DLD1 (cell line): ENCODE measurements around the gene CD69.

Experiments used
- in situ Hi-C: cut with HindIII; loops from 2 replicates; pipeline ENCODE4 v1.10.0; 2017; ENCODE audit warnings: low sequenced_read_pairs

CD69 gene

DNA sequence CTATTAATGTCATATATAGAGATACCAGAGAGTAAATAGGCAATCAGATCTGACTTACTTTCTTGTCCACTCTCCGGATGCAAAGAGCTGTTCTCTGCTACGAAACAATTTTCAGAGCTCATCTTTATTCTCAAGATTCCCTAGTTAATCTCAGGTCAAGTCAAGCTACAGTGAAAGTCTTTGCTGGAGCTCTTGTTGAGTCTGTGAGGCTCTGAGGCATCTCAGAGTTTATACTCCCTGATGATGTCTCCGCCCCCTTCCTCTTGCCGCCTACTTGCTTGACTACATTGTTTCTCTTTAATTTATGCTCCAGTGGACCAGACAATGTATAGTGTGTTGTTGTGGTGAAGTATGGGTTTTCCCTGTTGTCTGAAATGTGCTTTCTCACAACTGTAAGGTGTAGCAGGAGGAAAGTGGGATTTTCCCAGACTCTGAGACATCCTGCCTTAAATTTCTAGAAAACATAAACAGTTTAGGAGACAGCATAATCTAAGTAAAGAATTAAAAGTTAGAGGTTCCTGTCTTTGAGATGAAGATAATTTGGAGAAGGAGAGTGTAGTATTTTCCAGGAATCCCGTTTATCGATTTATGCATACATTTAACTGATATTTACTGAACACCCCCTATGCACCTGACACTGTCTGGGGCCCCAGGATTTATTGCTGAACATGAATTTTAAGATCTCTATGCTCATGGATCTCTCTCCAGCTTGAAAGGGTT, at the start of gene CD69:
CD69 (minus strand) TSS at position 203 of the 720 bp plus-strand sequence; CDS start at position 122, 81 bp downstream.
- in situ Hi-C loops, result no loop called here

DNA sequence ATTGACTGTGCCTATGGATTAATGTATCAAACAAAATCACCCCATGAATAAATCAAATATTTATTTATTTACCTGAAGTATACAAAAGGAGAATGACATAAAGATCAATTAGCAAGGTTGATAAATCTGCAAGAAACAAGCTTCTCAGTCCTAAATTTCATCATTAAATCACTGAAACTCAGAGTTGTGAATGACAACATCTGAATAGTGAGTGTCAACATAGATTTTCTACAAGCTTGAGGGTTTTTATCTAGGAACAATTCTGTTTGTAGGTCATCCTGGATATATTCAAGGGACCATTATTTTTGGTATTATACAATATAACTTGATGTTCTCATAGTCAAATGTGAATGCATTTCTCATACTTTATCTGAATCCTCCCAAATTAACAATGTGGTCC, 49.2 kb upstream of the CD69 start:
- in situ Hi-C loops, result no loop called here

DNA sequence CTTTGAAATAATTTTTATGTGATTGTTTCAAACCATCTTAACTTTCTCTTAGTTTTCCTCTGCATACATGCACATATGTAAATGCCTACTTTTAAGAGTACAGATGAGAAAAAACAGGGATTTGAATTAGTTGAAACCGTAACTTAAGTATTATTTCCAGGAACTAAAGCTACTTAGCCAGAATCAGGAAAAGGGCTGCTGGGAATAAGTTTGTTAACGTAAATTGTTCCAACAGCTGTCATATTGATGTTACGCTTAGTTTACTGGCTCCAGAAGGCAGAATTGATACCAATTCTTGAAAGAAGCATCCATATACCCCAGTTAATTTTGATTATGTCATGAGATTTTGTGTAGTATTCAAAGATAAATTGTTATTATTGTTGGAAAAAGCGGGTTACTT, 48.6 kb upstream of the CD69 start:
- in situ Hi-C loops, result no loop called here

DNA sequence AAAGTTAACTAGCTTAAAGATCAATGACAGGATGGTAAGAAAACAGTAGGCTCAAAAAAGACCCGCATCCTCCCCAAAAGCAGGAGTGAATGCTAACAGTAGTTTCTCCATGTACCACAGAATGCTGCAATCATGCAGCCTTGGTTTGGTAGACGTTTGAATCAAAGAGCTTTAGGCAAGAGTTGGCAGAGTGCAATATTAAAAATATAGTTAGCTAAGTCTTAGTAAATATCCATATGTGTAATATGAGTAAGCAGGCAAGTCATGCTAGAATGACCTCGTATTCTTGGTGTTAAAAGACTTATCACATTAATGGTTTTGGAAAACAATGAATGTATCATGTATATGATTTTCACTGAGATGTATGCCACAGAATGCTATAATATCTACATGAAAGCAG, 47.8 kb upstream of the CD69 start:
- in situ Hi-C loops, result no loop called here

DNA sequence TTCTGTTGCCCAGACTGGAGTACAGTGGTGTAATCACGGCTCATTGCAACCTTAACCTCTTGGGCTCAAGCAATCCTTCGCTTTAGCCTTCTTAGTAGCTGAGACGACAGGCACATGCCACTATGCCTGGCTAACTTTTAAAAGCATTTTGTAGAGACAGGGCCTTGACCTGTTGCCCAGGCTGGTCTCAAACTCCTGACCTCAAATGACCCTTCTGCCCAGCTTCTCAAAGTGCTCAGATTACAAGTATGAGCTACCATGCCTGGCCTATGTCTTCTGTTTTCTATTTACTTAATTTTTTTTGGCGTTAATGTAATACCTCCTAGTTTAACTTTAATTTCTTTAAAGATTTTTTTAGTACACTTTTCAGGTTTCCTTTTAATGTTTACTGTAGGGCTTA, 46.0 kb upstream of the CD69 start:
- in situ Hi-C loops, result no loop called here

DNA sequence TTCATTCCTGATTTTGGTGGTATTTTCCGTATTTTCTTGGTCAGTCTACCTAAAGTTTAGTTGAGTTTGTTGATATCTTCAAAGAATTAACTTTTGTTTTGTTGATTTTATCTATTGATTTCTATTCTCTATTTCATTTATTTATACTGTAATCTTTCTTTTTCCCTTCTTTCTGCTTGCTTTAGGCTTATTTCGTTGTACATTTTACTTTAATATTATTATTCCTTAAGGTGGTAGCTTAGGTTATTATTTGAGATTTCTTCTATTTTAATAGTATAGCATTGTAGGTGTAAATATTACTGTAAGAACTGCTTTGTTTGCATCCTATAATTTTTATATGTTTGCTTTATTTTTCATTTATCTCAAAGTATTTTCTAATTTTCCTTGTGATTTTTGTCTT, 45.2 kb upstream of the CD69 start:
- in situ Hi-C loops, result no loop called here

DNA sequence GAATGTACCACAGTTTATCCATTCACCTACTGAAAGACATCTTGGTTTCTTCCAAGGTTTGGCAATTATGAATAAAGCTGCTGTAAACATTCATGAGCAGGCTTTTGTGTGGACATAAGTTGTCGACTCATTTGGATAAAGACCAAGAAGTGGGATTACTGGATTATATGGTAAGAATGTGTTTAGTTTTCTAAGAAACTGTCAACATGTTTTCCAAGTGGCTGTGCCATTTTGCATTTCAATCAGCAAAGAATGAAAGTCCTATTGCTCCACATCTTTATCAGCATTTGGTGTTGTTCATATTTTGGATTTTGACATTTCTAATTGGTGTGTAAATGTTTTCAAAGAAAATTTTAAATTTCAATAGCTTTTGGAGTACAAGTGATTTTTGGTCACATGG, 39.3 kb upstream of the CD69 start:
- in situ Hi-C loops, result no loop called here

DNA sequence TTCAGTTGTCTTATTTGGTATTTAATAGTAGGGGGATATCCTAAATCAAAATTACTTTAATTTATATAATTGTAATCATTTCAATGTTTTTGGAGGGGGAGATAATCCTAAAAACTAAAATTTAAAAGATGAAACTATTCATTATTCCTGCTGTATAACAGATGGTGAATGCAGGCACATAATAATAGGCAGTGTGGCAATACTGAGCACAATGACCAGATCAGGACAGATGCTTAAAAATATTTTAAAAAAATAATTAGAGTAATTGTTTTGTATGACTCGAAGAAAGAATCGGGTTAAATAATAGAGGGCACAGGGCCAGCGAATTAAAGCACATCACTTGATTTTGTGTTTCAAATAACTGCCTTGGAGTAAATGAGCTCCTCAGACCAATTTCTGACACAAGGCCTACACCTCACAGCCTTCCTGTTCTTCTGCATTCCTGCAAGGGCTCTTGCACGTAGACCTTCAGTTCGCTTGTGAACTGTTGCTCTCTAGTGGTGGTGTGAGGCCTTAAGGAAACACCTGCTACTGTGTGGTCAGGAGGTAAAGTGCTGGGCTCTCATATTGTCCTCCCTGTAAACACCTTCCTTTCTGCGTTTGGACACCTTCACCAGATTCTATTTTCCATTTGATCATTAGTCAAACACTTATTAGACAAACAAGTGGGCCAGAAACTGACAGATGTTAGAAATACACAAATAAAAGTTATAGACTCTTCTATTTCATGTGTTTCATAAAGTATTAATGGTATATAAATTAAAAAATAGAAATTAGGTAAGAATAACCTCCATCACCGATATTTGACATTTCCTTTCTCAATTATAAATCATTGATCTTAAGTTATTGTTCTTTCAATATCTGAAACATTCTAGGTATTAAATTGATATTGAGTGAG, 37.3 kb upstream of the CD69 start:
- in situ Hi-C loops, result no loop called here

DNA sequence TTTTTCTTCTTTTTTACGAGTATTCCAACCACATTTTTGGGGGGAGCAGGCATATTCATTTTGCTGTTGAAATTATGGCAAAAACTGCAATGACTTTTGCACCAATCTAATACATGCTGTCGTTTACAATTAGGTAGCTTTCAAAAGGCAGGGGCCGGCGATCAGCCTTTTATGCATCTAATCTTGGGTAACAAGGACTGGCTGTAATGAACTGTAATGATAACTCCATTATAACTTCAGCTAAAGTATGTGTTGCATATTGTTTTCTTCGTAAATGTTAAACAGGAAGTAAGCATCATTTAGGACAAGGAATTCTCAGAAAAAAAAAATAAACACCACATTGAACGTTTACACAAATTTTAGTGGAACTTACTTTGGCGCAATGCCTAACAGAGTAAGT, 36.3 kb upstream of the CD69 start:
- in situ Hi-C loops, result no loop called here

DNA sequence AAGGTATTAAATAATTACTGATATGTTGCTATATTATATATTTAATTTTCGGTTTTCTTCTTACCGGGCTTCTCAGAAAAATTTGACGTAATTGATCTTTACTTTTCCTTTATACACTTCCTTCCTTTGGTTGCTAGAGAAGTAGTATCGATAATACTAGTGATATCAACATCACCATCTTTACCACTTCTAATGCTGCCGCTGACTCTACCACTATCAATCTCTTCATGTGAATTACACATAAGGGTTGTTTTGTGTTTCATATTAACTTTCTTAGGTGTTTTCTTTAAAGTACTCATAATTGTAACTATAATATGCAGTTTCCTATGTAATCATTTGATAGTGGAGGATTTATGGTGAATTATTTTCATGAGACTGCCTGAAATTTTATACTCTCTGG, 35.6 kb upstream of the CD69 start:
- in situ Hi-C loops, result no loop called here

DNA sequence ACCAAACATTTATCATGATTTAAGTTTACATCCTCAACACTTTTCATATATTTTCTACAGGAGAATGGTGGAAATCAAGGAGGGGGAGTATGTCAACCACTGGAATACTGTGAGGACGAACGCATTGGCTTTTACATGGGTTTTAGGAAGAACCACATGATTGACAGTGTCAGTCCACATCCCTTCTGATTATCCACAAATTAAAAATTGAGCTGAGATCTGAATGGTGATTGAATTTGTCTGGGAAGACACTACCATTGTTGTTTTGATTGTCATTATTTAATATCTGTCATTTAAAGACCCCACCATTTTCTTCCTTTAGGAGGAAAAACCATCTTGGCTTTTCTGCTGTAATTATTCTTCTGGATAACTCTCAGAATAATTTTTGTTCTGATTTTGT, 35.2 kb upstream of the CD69 start:
- in situ Hi-C loops, result no loop called here

DNA sequence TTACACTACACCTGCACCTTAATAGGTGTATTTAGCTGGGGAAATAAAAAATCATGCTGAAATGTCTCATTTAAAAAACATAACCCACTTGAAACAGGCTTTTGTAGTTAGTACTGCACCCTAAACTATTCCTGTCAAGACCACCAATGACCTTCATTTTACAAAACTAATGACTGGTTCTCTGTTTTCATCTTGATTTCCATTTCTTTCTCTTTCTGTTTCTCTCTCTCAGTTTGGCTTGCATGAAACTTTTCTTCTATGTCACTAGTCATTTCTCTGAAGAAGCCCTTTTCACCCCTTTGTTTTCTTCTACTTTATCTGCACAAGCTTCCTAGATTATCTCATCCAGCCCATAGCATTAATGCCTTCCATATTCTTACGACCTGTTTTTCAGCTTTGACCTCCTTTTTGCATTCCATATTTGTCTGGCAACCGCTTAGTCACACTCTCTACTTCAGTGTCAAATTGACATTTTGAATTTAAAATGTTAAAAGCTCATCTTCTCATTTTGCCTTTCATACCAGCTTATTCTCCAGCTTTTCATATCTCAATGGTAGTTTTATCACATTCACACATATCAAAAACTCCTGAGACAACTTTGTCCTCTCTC, 33.9 kb upstream of the CD69 start:
- in situ Hi-C loops, result no loop called here

DNA sequence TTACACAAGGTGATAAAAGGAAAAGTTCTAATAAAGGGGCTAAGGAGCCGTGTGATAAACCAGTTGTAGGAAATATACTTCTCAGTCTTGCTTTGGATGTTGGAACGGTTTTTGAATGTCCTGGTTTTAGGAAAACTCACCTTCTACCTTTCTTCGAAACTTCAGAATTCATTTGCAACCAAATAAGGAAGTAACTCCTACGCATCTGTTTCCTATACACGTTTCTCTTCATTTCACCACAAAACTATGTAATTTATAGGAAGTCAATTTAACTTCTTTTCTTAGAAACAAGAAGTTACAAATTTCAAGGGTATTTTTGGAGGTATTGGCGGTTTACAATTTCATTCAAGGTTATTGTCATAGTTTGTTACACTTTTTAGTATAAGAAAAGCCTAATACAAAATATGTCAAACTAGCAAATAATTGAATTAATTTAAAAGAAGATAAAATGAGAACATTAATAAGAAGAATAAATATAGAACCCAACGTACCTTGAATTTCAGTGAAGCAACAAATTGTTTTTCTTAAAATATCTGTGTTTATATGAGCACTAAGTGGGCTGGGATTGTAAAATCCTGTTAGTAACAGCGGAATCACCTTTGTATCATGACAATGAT, 33.2 kb upstream of the CD69 start:
- in situ Hi-C loops, result no loop called here

DNA sequence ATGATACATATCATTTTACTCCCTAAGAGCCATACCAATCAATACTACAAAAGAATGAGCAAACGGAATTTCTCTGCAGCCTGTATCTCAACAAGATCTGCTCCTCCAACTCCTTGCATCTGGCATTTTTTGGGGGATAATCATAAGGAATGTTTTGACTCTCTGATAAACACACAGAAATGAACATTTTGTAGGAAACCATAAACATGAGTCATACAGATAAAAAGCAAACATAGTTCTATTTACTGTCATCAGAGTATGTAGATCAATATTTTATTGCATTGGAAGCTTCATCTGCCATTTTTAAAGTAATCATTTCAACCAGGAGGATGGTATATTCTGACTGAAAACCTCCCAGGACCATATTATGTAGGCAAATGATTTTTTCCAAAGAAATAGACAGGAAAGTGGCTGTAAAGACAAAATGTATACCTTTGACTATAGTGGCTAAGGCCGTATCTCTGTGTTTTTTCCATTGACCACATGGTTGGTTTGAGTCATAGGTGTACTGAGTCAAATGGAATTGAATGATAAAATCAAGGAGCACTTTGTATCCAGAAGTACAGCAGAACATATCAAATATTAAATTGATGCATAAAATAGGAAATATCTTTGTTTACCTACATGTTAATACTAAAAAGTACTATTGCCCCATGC, 32.4 kb upstream of the CD69 start:
- in situ Hi-C loops, result no loop called here

DNA sequence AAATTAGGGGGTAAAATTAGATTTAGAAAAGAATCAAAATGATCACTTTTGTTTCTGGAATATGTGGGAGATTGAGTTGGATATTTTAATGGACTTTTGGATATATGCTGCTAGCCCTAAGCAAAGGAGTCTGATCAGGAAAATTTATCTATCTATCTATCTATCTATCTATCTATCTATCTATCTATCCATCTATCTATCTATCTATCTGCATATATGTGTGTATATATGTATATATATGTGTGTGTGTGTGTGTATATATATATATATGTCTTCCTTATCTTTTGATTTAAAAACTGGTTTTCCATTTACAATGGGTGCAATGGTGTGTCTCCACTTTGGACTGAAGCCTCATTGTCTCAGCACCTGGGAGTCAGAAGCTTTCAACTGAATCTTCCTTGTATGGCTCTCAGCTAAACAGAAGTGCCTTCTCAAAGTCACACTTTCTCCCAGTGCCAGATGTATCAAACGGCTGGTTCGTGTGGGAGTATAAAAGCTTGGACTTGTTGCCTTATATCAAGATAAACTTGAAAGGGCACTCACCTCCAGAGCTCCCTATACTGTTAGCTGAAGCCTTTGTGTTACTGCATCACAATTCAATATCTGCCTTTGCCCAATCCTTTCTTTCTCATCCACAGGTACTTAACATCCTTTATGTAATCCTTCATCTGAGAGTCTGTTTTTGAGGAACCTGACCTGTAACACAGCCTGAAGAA, 31.6 kb upstream of the CD69 start:
- in situ Hi-C loops, result no loop called here

DNA sequence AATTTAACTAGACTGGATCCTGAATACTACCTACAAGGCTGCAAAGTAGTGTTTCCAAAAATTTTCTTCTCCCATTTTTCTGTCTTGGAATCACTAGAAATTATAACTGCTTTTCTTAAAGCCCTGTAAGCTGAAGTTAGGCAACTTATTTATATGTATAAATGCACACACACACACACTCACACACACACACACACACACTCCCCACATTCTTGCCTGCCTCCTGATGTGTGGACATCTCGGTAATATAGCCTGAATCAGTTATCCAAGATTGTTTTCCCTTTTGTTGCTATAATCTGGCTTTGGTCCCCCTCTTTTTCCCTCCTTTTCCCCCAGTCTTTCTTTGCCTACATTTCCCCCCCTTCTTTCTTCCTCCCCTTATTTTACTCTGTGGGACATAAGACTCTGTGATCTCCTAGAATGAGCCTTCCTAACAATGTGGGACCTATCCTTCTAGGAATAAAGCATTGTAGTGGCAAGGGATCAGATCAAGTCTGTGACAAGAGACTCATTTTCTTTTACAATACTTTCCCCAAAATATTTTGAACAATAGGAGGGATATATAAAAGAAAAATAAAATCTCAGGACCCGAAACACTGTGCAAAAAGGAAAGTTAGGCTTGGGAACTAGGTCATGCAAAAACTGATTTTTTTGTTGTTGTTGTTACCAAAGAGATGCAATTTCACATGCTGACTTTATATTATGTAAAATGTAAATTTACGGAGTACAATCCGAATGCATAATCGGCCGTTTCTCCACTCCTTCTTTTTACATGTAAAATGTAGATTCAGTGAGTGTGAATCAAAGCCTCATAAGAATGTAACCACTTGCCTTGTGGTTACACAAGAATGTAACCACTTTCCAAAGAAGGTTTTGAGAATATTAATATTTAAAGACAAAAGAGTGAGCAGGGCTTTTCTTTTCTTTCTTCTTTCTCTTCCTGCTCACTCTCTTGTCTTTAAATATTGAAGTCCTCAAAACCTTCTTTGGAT, 26.3 kb upstream of the CD69 start:
- in situ Hi-C loops, result no loop called here

DNA sequence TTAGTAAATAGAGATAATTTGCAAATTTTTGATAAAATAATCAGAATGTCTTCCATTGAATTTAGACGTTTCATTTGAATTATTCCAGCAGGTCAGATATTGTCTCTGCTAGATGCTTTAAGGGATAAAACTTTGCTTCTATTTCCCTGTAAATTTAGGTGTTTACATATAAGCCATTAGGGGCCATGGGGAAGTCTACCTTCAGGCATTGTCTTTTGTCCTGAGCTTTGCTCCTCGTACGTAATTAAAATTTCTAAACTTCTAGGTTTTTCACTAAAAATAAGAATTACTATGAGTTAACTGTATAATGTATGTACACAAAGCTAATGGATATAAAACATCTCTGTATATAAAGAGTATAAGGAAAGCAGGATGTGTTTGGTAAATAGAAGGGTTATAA, 24.1 kb upstream of the CD69 start:
- in situ Hi-C loops, result no loop called here

DNA sequence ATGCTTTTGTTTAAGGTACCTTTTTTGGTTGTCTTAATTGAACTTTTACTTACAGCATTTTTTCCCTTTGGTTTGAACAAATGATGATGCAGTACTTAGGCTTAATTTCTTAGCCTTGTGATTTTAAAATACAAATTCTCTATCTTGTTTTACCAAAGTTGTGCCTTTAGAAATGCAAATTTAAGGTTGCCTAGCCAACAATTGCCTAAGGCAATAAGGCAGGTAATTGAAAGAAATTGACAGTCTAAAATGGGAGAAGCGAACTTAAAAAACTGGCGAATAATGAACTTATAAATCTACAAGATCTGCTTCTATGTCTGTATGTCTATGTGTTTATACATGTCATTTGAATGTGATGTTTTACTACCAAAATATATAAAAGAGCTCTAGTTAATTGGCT, 23.6 kb upstream of the CD69 start:
- in situ Hi-C loops, result no loop called here
